Embryonic facial prominence (tissue), 1 donor: ENCODE measurements around the gene DPP6.

ENCODE experiments used
- DNase-seq: peaks from one replicate; pipeline ENCODE4 v3.0.0-alpha.2; 2016; ENCODE audit errors: extremely low spot score

DPP6 gene

GRCh38 chr7:154698726-154699291, 646.6 kb downstream of the DPP6 start:
- DNase-seq = no peak

GRCh38 chr7:154699417-154699816, 647.2 kb downstream of the DPP6 start:
- no peak for DNase-seq

- DNase-seq = no peak
Observed at GRCh38 chr7:154709840-154710520, 657.8 kb downstream of the DPP6 start.

- no peak for DNase-seq
Observed at GRCh38 chr7:154720016-154720415, 667.8 kb downstream of the DPP6 start.

GRCh38 chr7:154721086-154721485, 668.9 kb downstream of the DPP6 start:
- DNase-seq = no peak

GRCh38 chr7:154726368-154726767, 674.2 kb downstream of the DPP6 start:
- DNase-seq = no peak

- no peak for DNase-seq
Observed at GRCh38 chr7:154729056-154729455, 676.9 kb downstream of the DPP6 start.

- no peak for DNase-seq
Observed at GRCh38 chr7:154735766-154736165, 683.6 kb downstream of the DPP6 start.

GRCh38 chr7:154736389-154736788, 684.2 kb downstream of the DPP6 start:
- no peak for DNase-seq

GRCh38 chr7:154738216-154738615, 686.0 kb downstream of the DPP6 start:
- no peak for DNase-seq

- DNase-seq = no peak
Observed at GRCh38 chr7:154741131-154741530, 688.9 kb downstream of the DPP6 start.

GRCh38 chr7:154743206-154743605, 691.0 kb downstream of the DPP6 start:
- no peak for DNase-seq

- DNase-seq = no peak
Observed at GRCh38 chr7:154744256-154744860, 692.2 kb downstream of the DPP6 start.

- DNase-seq = no peak
Observed at GRCh38 chr7:154744861-154745258, 692.7 kb downstream of the DPP6 start.

- DNase-seq = no peak
Observed at GRCh38 chr7:154746571-154747360, 694.6 kb downstream of the DPP6 start.

GRCh38 chr7:154748089-154748786, 696.0 kb downstream of the DPP6 start:
- no peak for DNase-seq

GRCh38 chr7:154750353-154750801, 698.2 kb downstream of the DPP6 start:
- DNase-seq = no peak

- no peak for DNase-seq
Observed at GRCh38 chr7:154753226-154753625, 701.0 kb downstream of the DPP6 start.

GRCh38 chr7:154757756-154758155, 705.6 kb downstream of the DPP6 start:
- DNase-seq = no peak

GRCh38 chr7:154759989-154760388, 707.8 kb downstream of the DPP6 start:
- DNase-seq = no peak

GRCh38 chr7:154765118-154765517, 712.9 kb downstream of the DPP6 start:
- no peak for DNase-seq

GRCh38 chr7:154767142-154767541, 714.9 kb downstream of the DPP6 start:
- no peak for DNase-seq
